ENCODE results near the gene RMDN2.

GRCh38 chr2:37882036-37882435 is 43.1 kb upstream of the RMDN2 start:
- TF ChIP-seq, protein P1, sequence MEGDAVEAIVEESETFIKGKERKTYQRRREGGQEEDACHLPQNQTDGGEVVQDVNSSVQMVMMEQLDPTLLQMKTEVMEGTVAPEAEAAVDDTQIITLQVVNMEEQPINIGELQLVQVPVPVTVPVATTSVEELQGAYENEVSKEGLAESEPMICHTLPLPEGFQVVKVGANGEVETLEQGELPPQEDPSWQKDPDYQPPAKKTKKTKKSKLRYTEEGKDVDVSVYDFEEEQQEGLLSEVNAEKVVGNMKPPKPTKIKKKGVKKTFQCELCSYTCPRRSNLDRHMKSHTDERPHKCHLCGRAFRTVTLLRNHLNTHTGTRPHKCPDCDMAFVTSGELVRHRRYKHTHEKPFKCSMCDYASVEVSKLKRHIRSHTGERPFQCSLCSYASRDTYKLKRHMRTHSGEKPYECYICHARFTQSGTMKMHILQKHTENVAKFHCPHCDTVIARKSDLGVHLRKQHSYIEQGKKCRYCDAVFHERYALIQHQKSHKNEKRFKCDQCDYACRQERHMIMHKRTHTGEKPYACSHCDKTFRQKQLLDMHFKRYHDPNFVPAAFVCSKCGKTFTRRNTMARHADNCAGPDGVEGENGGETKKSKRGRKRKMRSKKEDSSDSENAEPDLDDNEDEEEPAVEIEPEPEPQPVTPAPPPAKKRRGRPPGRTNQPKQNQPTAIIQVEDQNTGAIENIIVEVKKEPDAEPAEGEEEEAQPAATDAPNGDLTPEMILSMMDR (IDR thresholded peaks at IDR 0.05; ENCODE audit: insufficient read depth, low read depth, low read length), result no peak
- TF ChIP-seq EZH2 (IDR thresholded peaks at IDR 0.05; ENCODE audit: insufficient read depth, low read length), result no peak

All from astrocyte (in vitro differentiated cells and primary cell).